Measurements from ENCODE around the gene ZDHHC21. TPM values are rescaled to one million over a fixed set of nuclear protein-coding genes. Genes with fewer than 3 reads are reported as not detected.

The ZDHHC21 gene
- total RNA-seq, 1 donor from 2014 or later, result 29.4 TPM

DNA sequence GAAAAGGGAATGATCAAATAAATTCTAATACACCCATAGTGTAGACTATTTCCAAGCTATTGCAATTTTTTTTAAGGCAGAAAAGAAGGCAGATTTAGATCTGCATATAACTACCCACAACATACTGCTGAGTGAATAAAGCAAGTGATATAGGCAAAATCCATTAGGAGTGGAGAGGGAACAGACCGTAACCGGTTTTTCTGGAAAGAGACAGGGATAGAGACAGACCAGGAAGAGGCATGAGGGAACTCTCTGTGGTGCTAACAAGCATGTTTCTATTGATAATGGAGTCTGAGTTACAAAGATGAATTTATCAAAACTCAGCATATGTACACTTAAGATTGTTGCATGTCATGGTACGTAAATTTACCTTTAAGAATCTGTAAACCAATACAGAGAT, 14.5 kb downstream of the ZDHHC21 start:
- CTCF ChIA-PET, result no interaction called here
- peaks cover 62% of the 10 kb centered on the region for H3K36me3 Mint-ChIP-seq (ENCODE audit: low read depth)
- no peak overlapping the region for H3K4me3 Mint-ChIP-seq
- DNase-seq (no peak), ATAC-seq (ENCODE audit: low read depth) (no peak)
- H3K4me1 Mint-ChIP-seq, result peaks cover 51% of the 10 kb centered on the region
- no peak overlapping the region for H3K27ac Mint-ChIP-seq
- peaks cover 2% of the 10 kb centered on the region for H3K9me3 Mint-ChIP-seq
- TF ChIP-seq, protein P1, sequence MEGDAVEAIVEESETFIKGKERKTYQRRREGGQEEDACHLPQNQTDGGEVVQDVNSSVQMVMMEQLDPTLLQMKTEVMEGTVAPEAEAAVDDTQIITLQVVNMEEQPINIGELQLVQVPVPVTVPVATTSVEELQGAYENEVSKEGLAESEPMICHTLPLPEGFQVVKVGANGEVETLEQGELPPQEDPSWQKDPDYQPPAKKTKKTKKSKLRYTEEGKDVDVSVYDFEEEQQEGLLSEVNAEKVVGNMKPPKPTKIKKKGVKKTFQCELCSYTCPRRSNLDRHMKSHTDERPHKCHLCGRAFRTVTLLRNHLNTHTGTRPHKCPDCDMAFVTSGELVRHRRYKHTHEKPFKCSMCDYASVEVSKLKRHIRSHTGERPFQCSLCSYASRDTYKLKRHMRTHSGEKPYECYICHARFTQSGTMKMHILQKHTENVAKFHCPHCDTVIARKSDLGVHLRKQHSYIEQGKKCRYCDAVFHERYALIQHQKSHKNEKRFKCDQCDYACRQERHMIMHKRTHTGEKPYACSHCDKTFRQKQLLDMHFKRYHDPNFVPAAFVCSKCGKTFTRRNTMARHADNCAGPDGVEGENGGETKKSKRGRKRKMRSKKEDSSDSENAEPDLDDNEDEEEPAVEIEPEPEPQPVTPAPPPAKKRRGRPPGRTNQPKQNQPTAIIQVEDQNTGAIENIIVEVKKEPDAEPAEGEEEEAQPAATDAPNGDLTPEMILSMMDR (IDR thresholded peaks at IDR 0.05), result no peak
- POLR2A ChIA-PET, result no interaction called here
- H3K27me3 Mint-ChIP-seq, result no peaks in the 10 kb centered on the region
- intact Hi-C loops (cut with micrococcal nuclease), result no loop called here

DNA sequence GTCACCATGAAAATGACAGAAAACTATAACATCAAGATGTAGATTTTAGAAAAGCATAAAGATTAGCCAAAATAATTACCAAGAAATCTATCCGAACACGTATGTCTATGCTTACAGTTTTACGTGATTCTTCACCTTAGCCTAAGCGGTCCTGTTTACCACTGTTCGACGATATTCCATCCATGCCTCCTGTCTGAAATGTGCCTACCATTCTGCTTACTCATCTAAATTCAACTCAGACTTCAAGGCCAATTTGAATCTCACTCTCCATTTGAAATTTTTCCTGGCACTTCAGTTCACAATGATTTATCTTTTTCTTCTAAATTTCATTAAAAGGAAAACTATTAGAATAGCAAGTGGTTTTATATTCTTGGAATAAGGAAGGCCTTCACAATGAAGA, 15.4 kb downstream of the ZDHHC21 start:
- Mint-ChIP-seq H3K36me3 (ENCODE audit: low read depth) (peaks cover 56% of the 10 kb centered on the region), H3K27me3 (no peaks in the 10 kb centered on the region), H3K4me1 (peaks cover 48% of the 10 kb centered on the region), H3K9me3 (peaks cover 2% of the 10 kb centered on the region), H3K4me3 (no peak overlapping the region), H3K27ac (no peak overlapping the region)
- ATAC-seq (ENCODE audit: low read depth), result no peak
- ChIA-PET POLR2A (no interaction called here), CTCF (no interaction called here)
- TF ChIP-seq, protein P1 (IDR thresholded peaks at IDR 0.05), result no peak
- no peak for DNase-seq
- intact Hi-C loops (cut with micrococcal nuclease), result no loop called here

DNA sequence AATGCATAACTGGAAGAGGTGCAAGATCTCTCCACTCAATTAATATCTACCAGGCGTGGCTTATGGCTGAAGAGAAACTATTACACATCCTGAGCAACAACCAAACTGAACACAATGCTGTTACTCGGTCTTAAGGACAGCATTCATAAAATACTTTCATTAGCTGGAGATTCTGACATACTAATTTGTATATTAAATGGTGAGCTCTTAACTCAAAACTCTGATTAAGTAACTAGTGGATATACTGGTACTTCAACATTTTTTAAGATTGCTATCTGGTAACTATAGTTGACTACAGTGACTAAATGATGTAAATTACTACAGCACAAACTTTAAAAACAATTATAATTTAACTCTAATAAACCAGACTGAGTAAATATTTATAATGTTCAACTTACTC, 15.8 kb downstream of the ZDHHC21 start:
- TF ChIP-seq, protein P1 (IDR thresholded peaks at IDR 0.05), result no peak
- H3K36me3 Mint-ChIP-seq (ENCODE audit: low read depth), result peaks cover 55% of the 10 kb centered on the region
- ChIA-PET CTCF (no interaction called here), POLR2A (no interaction called here)
- ATAC-seq (ENCODE audit: low read depth) (no peak), DNase-seq (no peak)
- H3K27ac Mint-ChIP-seq, result no peak overlapping the region
- H3K27me3 Mint-ChIP-seq, result no peaks in the 10 kb centered on the region
- intact Hi-C loops (cut with micrococcal nuclease), result no loop called here
- H3K4me3 Mint-ChIP-seq, result no peak overlapping the region
- peaks cover 44% of the 10 kb centered on the region for H3K4me1 Mint-ChIP-seq
- H3K9me3 Mint-ChIP-seq, result no peaks in the 10 kb centered on the region

DNA sequence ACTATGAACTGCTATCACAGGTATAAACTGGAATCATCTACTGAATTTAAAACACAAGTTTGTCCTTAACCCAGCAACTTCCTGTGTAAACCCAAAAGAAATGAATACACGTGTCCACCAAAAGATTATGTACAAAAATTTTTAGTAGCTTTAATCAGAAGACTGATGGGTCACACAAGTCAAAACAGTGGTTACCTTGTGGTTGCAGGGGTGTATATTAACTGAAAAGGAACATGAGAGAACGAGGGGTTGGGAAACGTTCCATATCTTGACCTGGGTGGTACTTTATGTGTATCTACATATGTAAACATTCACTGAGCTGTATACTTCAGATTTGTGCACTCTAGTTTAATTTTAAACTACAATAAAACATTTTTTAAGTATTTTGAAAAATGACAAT, 18.6 kb downstream of the ZDHHC21 start:
- Mint-ChIP-seq H3K27ac (no peak overlapping the region), H3K9me3 (no peaks in the 10 kb centered on the region), H3K4me3 (no peak overlapping the region), H3K36me3 (ENCODE audit: low read depth) (peaks cover 46% of the 10 kb centered on the region), H3K27me3 (no peaks in the 10 kb centered on the region), H3K4me1 (peaks cover 24% of the 10 kb centered on the region)
- TF ChIP-seq, protein P1 (IDR thresholded peaks at IDR 0.05), result no peak
- POLR2A ChIA-PET, result no interaction called here
- DNase-seq (no peak), ATAC-seq (ENCODE audit: low read depth) (no peak)
- intact Hi-C loops (cut with micrococcal nuclease), result no loop called here
- CTCF ChIA-PET, result interaction anchor here (1.7 kb wide), 1 partner anchor 13 kb away, joined by 5 read pairs; no protein-coding TSS in a partner anchor

DNA sequence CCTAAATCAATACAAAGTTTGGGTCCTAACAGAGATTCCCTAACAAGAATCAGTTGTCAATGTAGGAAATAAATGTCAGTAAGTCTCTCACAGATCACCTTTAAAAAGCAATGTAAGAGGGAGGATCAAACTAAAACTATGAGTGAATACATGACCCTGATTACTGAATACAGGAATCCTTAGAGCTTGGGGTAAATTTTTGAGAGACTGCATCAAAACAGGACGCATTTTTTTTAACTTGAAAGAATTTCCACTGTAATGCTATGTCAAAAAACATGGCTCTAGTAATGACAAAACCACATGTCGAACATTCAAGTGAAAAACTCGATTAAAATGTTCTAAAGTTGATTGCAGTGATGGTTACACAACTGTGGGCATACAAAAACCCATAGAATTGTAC, 21.9 kb downstream of the ZDHHC21 start:
- CTCF ChIA-PET, result interaction anchor here (1.5 kb wide), 1 partner anchor 10 kb away, joined by 6 read pairs; no protein-coding TSS in a partner anchor
- no peak overlapping the region for H3K27ac Mint-ChIP-seq
- TF ChIP-seq, protein P1 (IDR thresholded peaks at IDR 0.05), result no peak
- H3K36me3 Mint-ChIP-seq (ENCODE audit: low read depth), result peaks cover 25% of the 10 kb centered on the region
- no peak overlapping the region for H3K4me3 Mint-ChIP-seq
- DNase-seq (no peak), ATAC-seq (ENCODE audit: low read depth) (no peak)
- H3K4me1 Mint-ChIP-seq, result peaks cover 13% of the 10 kb centered on the region
- POLR2A ChIA-PET, result no interaction called here
- H3K27me3 Mint-ChIP-seq, result no peaks in the 10 kb centered on the region
- H3K9me3 Mint-ChIP-seq, result no peaks in the 10 kb centered on the region
- intact Hi-C loops (cut with micrococcal nuclease), result loop anchor here (2.0 kb wide), 1 partner anchor 15 kb away; no protein-coding TSS in a partner anchor

Measured in activated B cell treated with CpG ODN at 0.5 μM for 24 hours (primary cell).